ELR (cell line): Measurements from ENCODE around the gene TRIM72.
"Not testable (repeated sequence)": the region's sequence is repeated elsewhere in the genome, so short reads cannot be mapped to it uniquely, and the experiment has no call there.

Source experiments
- DNase-seq: peaks from one replicate; pipeline ENCODE4 v3.0.0-alpha.2; 2015; ENCODE audit warnings: low read depth

The TRIM72 gene

GRCh38 chr16:31215287-31216162, 1.6 kb downstream of the TRIM72 start:
- peak; percentile 79 for DNase-seq

GRCh38 chr16:31216422-31217135, 2.7 kb downstream of the TRIM72 start, which contains the start of gene PYDC1:
Gene PYDC1 (minus strand): TSS chr16:31217135. CDS start chr16:31217028, 107 bp downstream.
- DNase-seq = no peak

GRCh38 chr16:31217136-31217530, 3.2 kb downstream of the TRIM72 start:
- DNase-seq = no peak

DNA sequence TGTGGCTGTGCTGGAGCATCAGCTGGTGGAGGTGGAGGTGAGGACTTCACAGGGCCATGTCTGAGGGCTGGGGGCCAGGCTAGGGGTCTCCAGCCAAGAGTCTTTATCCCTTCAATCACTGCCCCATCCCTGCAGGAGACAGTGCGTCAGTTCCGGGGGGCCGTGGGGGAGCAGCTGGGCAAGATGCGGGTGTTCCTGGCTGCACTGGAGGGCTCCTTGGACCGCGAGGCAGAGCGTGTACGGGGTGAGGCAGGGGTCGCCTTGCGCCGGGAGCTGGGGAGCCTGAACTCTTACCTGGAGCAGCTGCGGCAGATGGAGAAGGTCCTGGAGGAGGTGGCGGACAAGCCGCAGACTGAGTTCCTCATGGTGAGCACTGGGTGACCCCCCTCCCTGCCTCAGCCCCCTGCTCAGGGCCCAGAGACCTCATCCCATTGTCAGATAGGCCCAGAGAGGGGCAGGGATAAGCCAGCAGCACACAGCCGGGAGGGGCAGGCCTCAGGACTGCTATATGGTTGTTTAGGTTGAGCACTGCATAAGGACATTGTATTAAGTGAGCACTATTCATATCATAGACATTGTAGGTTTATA, 5.3 kb downstream of the TRIM72 start:
- DNase-seq = no peak

DNA sequence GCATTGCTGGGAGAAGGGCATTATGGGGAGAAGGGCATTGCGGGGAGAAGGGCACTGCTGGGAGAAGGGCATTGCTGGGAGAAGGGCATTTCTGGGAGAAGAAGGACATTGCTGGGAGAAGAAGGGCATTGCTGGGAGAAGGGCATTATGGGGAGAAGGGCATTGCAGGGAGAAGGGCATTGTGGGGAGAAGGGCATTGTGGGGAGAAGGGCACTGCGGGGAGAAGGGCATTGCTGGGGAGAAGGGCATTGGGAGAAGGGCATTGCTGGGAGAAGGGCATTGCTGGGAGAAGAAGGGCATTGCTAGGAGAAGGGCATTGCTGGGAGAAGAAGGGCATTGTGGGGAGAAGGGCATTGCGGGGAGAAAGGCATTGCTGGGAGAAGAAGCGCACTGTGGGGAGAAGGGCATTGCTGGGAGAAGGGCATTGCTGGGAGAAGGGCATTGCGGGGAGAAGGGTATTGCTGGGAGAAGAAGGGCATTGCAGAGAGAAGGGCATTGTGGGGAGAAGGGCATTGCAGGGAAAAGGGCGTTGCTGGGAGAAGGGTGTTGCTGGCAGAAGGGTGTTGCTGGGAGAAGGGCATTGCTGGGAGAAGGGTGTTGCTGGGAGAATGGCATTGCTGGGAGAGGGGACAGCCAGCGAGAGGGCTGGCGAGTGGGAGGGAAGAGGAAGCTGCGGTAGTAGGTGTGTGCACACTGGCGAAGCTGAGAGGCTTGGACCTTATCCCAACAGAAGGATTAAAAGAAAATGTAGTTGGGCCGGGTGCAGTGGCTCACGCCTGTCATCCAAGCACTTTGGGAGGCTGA, 7.6 kb downstream of the TRIM72 start:
- DNase-seq = no peak

DNA sequence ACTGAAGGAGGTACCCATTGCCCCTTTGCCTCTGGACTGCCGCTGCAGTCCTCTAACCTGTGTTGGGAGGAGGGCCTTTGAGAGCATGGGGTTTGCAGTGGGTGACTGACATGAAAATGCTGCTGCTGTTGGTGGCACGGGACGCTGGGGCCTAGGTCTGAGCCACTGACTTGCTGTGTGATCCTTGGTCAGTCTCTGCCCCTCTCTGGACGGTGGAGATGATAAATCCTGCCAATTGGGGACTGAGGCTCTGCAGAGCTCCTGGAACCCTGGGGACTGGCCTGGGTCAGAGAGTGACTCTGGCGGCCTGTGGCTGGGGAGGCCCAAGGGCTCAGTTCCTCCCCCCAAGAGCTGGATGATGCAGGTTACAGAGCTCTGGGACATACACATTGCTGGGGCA, 9.1 kb downstream of the TRIM72 start:
- DNase-seq = no peak

DNA sequence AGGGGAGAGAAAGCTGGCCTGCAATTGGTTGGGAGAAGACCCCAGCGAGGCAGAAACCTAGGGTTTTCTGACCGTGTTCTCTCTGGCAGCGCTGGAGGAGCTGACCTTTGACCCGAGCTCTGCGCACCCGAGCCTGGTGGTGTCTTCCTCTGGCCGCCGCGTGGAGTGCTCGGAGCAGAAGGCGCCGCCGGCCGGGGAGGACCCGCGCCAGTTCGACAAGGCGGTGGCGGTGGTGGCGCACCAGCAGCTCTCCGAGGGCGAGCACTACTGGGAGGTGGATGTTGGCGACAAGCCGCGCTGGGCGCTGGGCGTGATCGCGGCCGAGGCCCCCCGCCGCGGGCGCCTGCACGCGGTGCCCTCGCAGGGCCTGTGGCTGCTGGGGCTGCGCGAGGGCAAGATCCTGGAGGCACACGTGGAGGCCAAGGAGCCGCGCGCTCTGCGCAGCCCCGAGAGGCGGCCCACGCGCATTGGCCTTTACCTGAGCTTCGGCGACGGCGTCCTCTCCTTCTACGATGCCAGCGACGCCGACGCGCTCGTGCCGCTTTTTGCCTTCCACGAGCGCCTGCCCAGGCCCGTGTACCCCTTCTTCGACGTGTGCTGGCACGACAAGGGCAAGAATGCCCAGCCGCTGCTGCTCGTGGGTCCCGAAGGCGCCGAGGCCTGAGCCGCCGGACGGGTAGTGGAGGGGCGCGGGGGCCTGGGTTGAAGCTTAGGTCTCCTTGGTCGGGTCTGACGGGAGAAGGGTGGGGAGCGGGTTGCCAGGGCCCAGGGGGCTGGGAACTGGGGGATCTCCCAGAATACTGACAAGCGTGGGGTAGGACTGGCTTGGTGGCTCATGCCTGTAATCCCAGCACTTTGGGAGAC, 10.4 kb downstream of the TRIM72 start:
- DNase-seq = no peak

DNA sequence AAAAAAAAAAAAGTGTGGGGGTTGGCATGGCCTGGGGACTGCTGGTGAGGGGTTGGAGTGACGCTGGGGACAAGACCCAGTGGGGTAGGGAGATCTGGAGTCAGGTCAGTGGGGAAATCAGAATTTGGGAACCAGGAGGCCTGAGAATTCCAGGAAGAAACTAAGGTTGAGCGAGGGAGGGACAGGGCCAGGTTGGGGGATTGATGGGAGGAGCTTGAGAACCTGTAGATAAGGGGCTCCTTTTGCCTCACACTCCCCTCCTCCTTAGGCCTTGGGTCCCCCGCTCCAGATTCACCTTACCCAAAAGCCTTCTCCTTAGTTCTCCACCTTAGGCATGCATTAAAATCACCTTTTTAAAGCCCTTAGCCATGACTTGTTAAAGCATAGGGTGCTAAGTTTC, 11.3 kb downstream of the TRIM72 start:
- no peak for DNase-seq

GRCh38 chr16:31228206-31228605, 14.3 kb downstream of the TRIM72 start:
- DNase-seq = no peak

- DNase-seq = no peak
These were observed 15.6 kb downstream of the TRIM72 start for GRCh38 chr16:31229501-31229900.

GRCh38 chr16:31238041-31238440, 24.1 kb downstream of the TRIM72 start:
- no peak for DNase-seq

- no peak for DNase-seq
These were observed 28.3 kb downstream of the TRIM72 start for GRCh38 chr16:31242206-31242605.

- no peak for DNase-seq
These were observed 30.1 kb downstream of the TRIM72 start for GRCh38 chr16:31243734-31244670.

GRCh38 chr16:31245598-31245997, 31.7 kb downstream of the TRIM72 start:
- not testable (repeated sequence) for DNase-seq

GRCh38 chr16:31246296-31246695, 32.4 kb downstream of the TRIM72 start:
- DNase-seq = no peak

GRCh38 chr16:31248344-31248743, 34.4 kb downstream of the TRIM72 start:
- DNase-seq = no peak

DNA sequence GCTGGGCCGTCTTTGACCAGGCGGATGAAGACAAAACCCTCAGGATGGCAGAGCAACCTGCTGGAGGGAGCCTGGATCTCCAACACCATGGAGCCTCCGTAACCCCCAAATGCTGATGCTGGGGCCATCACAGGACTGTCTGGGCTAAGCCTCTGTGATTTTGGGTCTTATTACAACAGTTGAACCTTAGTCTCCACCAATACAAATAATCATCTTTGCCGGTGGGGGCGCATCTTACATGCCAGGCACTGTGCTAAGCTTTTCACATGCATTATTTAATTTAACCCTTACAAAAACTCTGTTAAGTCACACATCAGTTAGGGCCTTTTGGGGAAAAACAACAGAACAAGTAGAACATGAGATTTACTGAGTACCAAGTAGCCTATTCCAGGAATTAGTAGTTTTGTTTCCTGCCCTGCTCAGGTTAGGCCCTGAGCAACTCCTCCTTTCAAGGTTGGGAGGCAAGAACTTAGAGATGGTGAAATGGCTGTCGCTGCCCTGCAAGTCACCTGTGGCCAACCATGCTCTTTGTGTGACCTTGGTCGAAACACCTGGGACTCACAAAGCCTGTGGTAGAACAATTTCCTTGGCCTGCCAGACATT, 37.0 kb downstream of the TRIM72 start:
- DNase-seq = no peak

- no peak for DNase-seq
These were observed 37.5 kb downstream of the TRIM72 start for GRCh38 chr16:31251435-31251834.

GRCh38 chr16:31253642-31254045, 39.7 kb downstream of the TRIM72 start:
- DNase-seq = peak; percentile 4
